Heart right ventricle (tissue), 16 donors: Measurements from ENCODE around the gene MUC5AC. TPM values are rescaled to one million over a fixed set of nuclear protein-coding genes. Genes with fewer than 3 reads are reported as not detected.

Source experiments
- ATAC-seq, 8 donors: fragments of 200-7000 bp; cut with Tn5 transposase; one replicate each; pipeline ENCODE4 v1.9.1; 2020; ENCODE audit warnings: mild to moderate bottlenecking in 8 of 8, moderate library complexity in 8 of 8, moderate number of reproducible peaks in 1 of 8
- DNase-seq, 2 donors: peaks; one replicate each; pipeline ENCODE4 v3.0.0-alpha.2; 2020
- H3K27ac ChIP-seq, 10 donors: fragments of 200-600 bp; sonication (generic) in 2 of 10; one replicate each; pipeline versions ENCODE4 v1.5.0 to v1.8.0; 2020 to 2022; ENCODE audit warnings: mild to moderate bottlenecking in 3 of 10
- H3K27me3 ChIP-seq, 7 donors: fragments of 200-600 bp; one replicate each; pipeline ENCODE4 v1.8.0; 2021 to 2022; ENCODE audit warnings: mild to moderate bottlenecking in 2 of 7
- H3K36me3 ChIP-seq, 9 donors: fragments of 200-600 bp; sonication (generic) in 1 of 9; one replicate each; pipeline versions ENCODE4 v1.5.0 to v1.8.0; 2020 to 2022; ENCODE audit warnings: mild to moderate bottlenecking in 2 of 9
- H3K4me1 ChIP-seq, 9 donors: fragments of 200-600 bp; sonication (generic) in 1 of 9; one replicate each; pipeline versions ENCODE4 v1.5.0 to v1.8.0; 2020 to 2022; ENCODE audit warnings: mild to moderate bottlenecking in 4 of 9
- H3K4me3 ChIP-seq, 10 donors: fragments of 200-600 bp; sonication (generic) in 2 of 10; one replicate each; pipeline versions ENCODE4 v1.5.0 to v1.8.0; 2020 to 2022; ENCODE audit warnings: mild to moderate bottlenecking in 7 of 10, moderate library complexity in 2 of 10
- H3K9me3 ChIP-seq, 11 donors: fragments of 200-600 bp in 10 of 11; sonication (generic) in 2 of 11; one replicate each; pipeline versions ENCODE4 v1.5.0 to v1.8.0; 2013 to 2022; ENCODE audit warnings: mild to moderate bottlenecking in 2 of 11, control low read depth in 1 of 11, moderate library complexity in 1 of 11
- WGBS, 2 donors: extraction: QIAGEN DNeasy Blood & Tissue Kit; methylation state at CpG; one replicate each; pipeline ENCODE4 v1.1.7; 2013; ENCODE audit warnings: inconsistent platforms in 1 of 2; 5-methylcytosine and 5-hydroxymethylcytosine counted together
- intact Hi-C, 10 donors: fragments of 100-400 bp; cut with DNase I; formaldehyde crosslinking; loops; one replicate each; pipeline versions ENCODE4 v1.11.1 to v1.14.2; 2022
- polyA plus RNA-seq, 2 donors: library from polyadenylated mRNA; stranded (reverse); fragments of 200-250 nt; gene quantifications; one replicate each; pipeline ENCODE4 v1.2.3, GENCODE V29; 2013
- total RNA-seq, 10 donors: library from RNA; stranded (reverse); fragmentation: NEBNext Ultra II Directional in 3 of 10; extraction: Animal tissue kit (Norgen Biotek cat#: 25700) in 3 of 10; gene quantifications; one replicate each; pipeline versions ENCODE4 v1.2.1 to v1.2.4, GENCODE V29; 2021 to 2023
- TF ChIP-seq, protein P1 (sequence below), 9 donors: fragments of 200-600 bp; sonication (generic) in 2 of 9; IDR thresholded peaks; one replicate each; pipeline versions ENCODE4 v1.5.0 to v1.8.0; 2021 to 2022; ENCODE audit warnings: antibody characterized with exemption in 9 of 9, mild to moderate bottlenecking in 5 of 9, moderate library complexity in 1 of 9
- donor health status: Arrhythmogenic right ventricular cardiomyopathy.
- donor health status: ischemic (EF 13 %, LVEDD 7.1; RV severe dilation, severe dysfunction).
- donor health status: healthy with polysubstance abuse.
- donor health status: DM: no; HTN: yes; CAD: no.
- donor health status: DM: no; HTN: no; CAD: no.
- donor health status: ischemic (EF 25% LVEDD 6.9; RV normal size, moderate dysfunction).
- donor health status: ischemic (EF 25% LVEDD 5.7; RV mildly dilated, moderate dysfunction).
- donor health status: healthy.
- donor health status: DM: yes; HTN: yes; CAD: no.
- donor health status: Ischemic cardiomyopathy.
- donor health status: ischemic (EF 35%, LVEDD 5.7; RV mildly dilated, moderate dysfunction).
- donor health status: nonischemic (EF 11% LVEDD 7.7; RV severe dilation, severe dysfunction).
- donor health status: DM: yes; HTN: yes; CAD: no.
- donor health status: PGD.
- donor health status: ischemic (EF 29% LVEDD 5.4; RV normal size, mild dysfunction).
- donor health status: nonischemic (EF 23%, LVEDD 6.1; RV moderate dilation, normal function).

The MUC5AC gene
- total and polyA plus RNA-seq, 12 donors, result not detected

DNA sequence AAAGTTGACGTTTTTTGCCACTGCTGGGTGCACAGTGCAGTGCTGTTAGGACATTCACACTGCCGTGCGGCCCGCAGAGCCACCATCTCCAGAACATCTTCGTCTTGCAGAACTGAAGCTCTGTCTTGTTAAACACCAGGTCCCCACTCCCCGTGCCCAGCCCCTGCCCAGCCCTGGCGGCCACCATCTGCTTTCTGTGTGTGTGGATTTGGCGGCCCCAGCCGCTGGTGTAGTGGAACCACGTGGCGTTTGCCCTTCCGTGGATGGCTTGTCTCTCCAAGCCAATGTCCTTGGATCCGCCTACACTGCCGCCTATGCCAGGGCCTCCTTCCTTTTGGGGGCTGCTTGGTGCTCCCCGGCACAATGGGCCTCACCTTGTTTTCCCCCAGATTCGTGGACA lies 8.2 kb upstream of the MUC5AC start:
- 91% methylated on average over 16 of the region's 16 CpGs for WGBS, 2 donors
- TF ChIP-seq, protein P1, sequence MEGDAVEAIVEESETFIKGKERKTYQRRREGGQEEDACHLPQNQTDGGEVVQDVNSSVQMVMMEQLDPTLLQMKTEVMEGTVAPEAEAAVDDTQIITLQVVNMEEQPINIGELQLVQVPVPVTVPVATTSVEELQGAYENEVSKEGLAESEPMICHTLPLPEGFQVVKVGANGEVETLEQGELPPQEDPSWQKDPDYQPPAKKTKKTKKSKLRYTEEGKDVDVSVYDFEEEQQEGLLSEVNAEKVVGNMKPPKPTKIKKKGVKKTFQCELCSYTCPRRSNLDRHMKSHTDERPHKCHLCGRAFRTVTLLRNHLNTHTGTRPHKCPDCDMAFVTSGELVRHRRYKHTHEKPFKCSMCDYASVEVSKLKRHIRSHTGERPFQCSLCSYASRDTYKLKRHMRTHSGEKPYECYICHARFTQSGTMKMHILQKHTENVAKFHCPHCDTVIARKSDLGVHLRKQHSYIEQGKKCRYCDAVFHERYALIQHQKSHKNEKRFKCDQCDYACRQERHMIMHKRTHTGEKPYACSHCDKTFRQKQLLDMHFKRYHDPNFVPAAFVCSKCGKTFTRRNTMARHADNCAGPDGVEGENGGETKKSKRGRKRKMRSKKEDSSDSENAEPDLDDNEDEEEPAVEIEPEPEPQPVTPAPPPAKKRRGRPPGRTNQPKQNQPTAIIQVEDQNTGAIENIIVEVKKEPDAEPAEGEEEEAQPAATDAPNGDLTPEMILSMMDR (IDR thresholded peaks at IDR 0.05), result no peak

DNA sequence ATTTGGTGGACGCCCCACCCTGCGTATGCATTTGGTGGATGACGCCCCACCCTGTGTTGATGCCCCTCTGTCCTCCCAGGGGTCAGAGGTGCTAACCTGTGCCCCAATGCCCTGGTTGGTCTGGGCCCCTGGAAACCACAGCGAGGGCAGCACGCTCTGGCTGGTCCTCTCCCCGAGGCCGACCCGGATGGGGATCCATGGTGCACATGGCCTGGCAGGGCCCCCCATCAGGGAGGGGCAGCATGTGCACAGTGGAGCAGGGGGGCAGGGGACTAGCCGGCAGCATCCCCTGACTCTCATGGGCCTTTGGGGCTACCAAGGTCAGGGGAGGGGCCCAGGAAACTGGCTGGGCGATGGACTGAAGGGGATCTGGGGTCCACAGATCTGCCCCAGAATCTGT lies 7.6 kb upstream of the MUC5AC start:
- DNase-seq (peak in 1 of 2 donors; percentile 7), ATAC-seq (no peak)
- Histone ChIP-seq H3K4me3 (no peak overlapping the region), H3K9me3 (peaks cover 0 to under 1% (median 0%) of the 10 kb centered on the region in 11 donors), H3K27me3 (peaks cover 0 to 5% (median 0%) of the 10 kb centered on the region in 7 donors), H3K27ac (peak overlapping the region in 1 of 10 donors; percentile 73), H3K4me1 (peaks cover 0 to 8% (median 0%) of the 10 kb centered on the region in 9 donors), H3K36me3 (no peaks in the 10 kb centered on the region)
- intact Hi-C loops, result no loop called here
- TF ChIP-seq, protein P1 (IDR thresholded peaks at IDR 0.05), result no peak
- 85 to 94% methylated on average over 10 of the region's 10 CpGs for WGBS, 2 donors

More for the DNA sequence above, 8.2 kb upstream of the MUC5AC start:
- intact Hi-C loops, result no loop called here
- no peak for ATAC-seq
- Histone ChIP-seq H3K36me3 (no peaks in the 10 kb centered on the region), H3K27ac (no peak overlapping the region), H3K9me3 (peaks cover 0 to 5% (median 0%) of the 10 kb centered on the region in 11 donors), H3K4me1 (peaks cover 0 to 8% (median 0%) of the 10 kb centered on the region in 9 donors), H3K4me3 (no peak overlapping the region), H3K27me3 (peaks cover 0 to 5% (median 0%) of the 10 kb centered on the region in 7 donors)
- DNase-seq, result no peak

DNA sequence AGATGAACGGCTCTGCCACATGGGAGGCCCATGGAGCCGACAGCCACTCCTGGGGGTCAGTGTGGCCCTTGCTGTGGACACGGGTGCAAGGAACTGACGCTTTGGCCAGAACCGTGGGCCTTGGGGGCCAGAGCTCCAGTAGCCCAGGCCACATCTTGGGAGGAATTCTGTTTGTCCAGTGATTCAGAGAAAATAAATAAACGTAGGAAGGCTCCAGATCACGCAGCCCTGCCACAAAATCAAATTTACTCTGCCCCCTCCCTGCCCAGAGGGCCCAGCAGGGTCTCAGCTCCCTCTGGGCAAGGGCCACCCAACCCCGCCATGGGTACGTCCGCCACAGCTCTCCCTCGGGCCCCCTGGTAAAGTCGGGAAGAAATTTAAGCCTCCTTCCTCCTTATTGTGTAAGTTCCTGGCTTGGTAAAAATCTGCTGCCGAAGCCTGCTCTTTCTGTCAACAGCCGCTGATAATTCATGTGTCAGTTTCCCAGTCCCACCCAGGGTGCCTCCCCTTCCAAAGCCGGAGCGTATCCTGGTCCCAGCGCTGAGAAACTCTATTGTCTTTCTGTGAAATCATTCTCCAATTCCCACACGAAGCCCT lies 6.9 kb upstream of the MUC5AC start:
- intact Hi-C loops, result no loop called here
- peak in 1 of 2 donors; percentile 7 for DNase-seq
- WGBS, 2 donors, result 40 to 45% methylated on average over 18 of the region's 18 CpGs
- Histone ChIP-seq H3K9me3 (no peaks in the 10 kb centered on the region), H3K4me3 (no peak overlapping the region), H3K27ac (peak overlapping the region in 1 of 10 donors; percentile 73), H3K27me3 (peaks cover 0 to 5% (median 0%) of the 10 kb centered on the region in 7 donors), H3K4me1 (peaks cover 0 to 8% (median 0%) of the 10 kb centered on the region in 9 donors), H3K36me3 (no peaks in the 10 kb centered on the region)
- ATAC-seq, result peak in 4 of 8 donors; percentile 8 to 41 (median 26)
- TF ChIP-seq, protein P1 (IDR thresholded peaks at IDR 0.05), result no peak

DNA sequence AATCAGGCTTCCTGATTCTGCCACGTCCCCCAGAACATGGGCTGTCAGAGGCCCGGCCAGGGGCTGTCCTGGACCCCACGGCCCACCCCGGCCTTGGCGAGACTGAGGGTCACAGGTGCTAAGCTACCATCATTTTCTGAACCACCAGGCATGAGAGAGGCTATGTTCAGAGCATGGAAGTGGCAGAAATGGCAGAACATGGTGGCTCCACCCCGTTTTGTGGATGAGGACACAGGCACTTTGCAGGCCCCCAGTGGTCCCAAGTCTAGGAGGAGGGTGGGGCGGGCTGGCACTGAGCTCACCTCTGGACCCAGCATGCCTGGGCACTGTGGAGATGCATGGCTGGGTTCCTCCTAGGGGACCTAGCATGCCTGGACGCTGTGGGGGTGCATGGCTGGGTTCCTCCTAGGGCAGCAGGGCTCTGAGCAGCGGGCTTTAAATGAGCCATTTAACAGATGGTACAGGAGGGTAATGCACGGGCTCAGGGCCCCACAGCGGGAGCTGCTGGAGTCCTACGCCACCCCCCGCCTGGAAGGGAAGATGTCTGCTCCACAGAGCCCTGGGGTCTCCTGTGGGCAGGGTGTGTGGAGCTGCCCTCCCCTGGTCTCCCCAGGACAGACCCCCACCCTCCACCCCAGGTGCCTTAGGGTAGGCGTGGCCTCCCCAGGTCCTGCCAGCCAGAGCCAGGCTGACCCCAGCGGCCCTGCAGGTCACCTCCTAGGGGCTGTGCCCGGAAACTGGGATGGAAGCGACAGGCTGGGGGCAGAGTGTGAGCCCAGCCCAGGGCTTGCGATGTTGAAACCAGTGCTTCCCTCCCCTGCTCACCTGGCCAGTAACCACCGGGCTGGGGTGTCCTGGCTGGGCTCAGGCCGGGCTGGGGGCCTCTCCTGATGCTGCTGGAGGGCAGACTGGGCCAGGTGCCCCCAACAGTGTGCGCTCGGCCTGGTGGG lies 6.1 kb upstream of the MUC5AC start:
- 73 to 75% methylated on average over 22 of the region's 22 CpGs for WGBS, 2 donors
- peaks cover 0 to 8% (median 0%) of the 10 kb centered on the region in 9 donors for H3K4me1 ChIP-seq
- TF ChIP-seq, protein P1 (IDR thresholded peaks at IDR 0.05), result no peak
- no peaks in the 10 kb centered on the region for H3K36me3 ChIP-seq
- H3K27ac ChIP-seq, result peak overlapping the region in 1 of 10 donors; percentile 65
- intact Hi-C loops, result no loop called here
- ATAC-seq (peak in 3 of 8 donors; percentile 9 to 31 (median 18)), DNase-seq (no peak)
- H3K9me3 ChIP-seq, result no peaks in the 10 kb centered on the region
- no peak overlapping the region for H3K4me3 ChIP-seq
- H3K27me3 ChIP-seq, result peaks cover 0 to 5% (median 0%) of the 10 kb centered on the region in 7 donors
